GM21447 (cell line): ENCODE measurements around the gene LCOR.

ENCODE experiments used
- ATAC-seq: cut with Tn5 transposase; IDR thresholded peaks from one replicate; pipeline ENCODE4 v1.9.1; 2021; ENCODE audit not compliant: unreplicated experiment

LCOR gene

GRCh38 chr10:97005349-97005748 lies 173.3 kb downstream of the LCOR start:
- ATAC-seq = no peak

GRCh38 chr10:97006364-97006763 lies 174.3 kb downstream of the LCOR start:
- no peak for ATAC-seq

GRCh38 chr10:97007417-97007816 lies 175.3 kb downstream of the LCOR start:
- no peak for ATAC-seq

GRCh38 chr10:97010695-97011206 lies 178.7 kb downstream of the LCOR start:
- ATAC-seq = no peak

GRCh38 chr10:97011397-97011796 lies 179.3 kb downstream of the LCOR start:
- ATAC-seq = no peak

- ATAC-seq = no peak
Observed at GRCh38 chr10:97012470-97012869, 180.4 kb downstream of the LCOR start.

- no peak for ATAC-seq
Observed at GRCh38 chr10:97013568-97013967, 181.5 kb downstream of the LCOR start.

- no peak for ATAC-seq
Observed at GRCh38 chr10:97013983-97014382, 181.9 kb downstream of the LCOR start.

- ATAC-seq = no peak
Observed at GRCh38 chr10:97015240-97015639, 183.1 kb downstream of the LCOR start.

GRCh38 chr10:97016728-97017473 lies 184.8 kb downstream of the LCOR start:
- peak; percentile 89 for ATAC-seq

- ATAC-seq = no peak
Observed at GRCh38 chr10:97017474-97017903, 185.4 kb downstream of the LCOR start.

- no peak for ATAC-seq
Observed at GRCh38 chr10:97018251-97019212, 186.4 kb downstream of the LCOR start.

- no peak for ATAC-seq
Observed at GRCh38 chr10:97019213-97019844, 187.2 kb downstream of the LCOR start.

- ATAC-seq = no peak
Observed at GRCh38 chr10:97020452-97021400, 188.6 kb downstream of the LCOR start.

GRCh38 chr10:97022616-97023015 lies 190.5 kb downstream of the LCOR start:
- no peak for ATAC-seq

GRCh38 chr10:97023401-97024167 lies 191.5 kb downstream of the LCOR start:
- no peak for ATAC-seq

- no peak for ATAC-seq
Observed at GRCh38 chr10:97024168-97025073, 192.3 kb downstream of the LCOR start.

- ATAC-seq = no peak
Observed at GRCh38 chr10:97025613-97026242, 193.6 kb downstream of the LCOR start.
